NCI-H524 (cell line): ENCODE data around the gene ACBD7.
A peak's percentile ranks its signal among the peaks of the same experiment; 100 is the strongest.

ENCODE experiments used
- DNase-seq, 2 experiments: peaks; one replicate each; lab custom pipeline; 2025; lab: John Stamatoyannopoulos, UW

The ACBD7 gene

DNA sequence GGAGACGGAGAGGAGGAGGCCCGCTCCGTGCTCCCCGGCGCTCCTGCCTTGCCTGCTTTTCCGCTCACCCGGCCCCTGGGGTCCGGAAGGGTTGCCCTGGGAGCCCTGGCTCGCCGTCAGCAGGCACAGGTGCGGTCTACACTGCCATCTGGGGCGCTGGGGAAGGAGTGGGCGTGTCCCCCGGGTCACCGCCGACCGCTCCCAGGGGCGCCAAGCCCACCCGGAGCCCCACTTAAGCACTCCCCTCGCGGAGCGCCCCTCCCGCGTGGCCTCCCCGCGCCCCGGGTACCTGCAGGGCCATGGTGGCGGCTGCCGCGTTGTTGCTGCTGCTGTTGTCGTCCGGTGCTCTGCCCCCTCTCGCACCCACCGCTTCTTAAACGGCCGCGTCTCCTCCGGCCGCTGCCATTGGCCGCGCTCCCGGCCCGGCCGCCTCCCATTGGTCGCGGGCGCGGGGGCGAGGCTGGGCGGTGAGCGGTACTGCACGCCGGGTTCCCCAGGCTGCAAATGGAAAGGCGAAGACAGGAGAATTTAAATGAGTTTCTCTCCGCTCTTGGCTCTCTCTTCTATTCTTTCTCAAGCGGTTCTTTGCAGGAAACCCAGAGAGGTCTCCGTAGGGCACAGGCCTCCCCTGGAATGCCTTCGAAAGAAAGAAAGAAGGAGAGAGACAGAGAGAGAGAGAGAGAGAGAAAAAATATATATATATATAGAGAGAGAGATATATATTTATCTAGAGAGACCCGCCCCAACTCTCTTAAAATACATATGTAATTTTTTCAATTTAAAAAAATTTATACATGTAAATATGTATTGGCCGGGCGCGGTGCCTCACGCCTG is at the start of gene ACBD7:
TSS of gene ACBD7 (minus strand) at position 349 of the 834 bp plus-strand sequence. CDS start at position 301, 48 bp downstream.
- DNase-seq = peak; percentile 41 to 69

DNA sequence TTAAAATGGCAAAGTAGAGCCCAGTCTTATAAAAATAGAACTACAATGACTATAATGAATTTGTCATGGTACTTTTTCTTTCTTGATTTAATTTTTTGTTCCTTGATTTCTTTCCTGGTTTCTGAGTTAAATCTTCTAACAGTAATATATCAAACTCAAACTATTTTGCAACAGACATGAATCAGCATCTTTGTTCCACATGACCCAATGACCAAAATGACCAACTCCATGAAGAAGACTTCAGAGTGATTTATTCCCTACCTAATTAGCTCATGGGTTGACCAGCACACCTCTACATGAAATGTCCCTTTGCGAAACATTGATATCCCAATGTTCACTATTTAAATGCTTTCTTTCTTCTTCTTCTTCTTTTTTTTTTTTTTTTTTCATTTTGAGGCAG is 49.1 kb upstream of the ACBD7 start:
- no peak for DNase-seq

DNA sequence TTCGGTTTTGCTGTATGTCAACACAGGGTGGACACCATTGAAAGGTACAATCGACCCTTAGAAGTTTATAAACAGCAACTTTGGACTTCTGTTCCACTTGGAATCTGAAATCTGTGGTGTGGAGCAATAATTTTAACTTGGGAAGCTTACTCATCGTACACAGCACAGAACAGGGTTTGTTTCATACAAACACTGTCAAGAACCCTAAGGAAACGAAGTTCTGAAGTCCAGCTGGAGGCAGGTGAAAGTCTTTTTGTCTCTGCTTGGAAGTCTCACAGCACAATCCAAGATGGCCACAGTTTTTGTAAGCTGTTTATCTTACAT is 48.4 kb upstream of the ACBD7 start:
- no peak for DNase-seq

DNA sequence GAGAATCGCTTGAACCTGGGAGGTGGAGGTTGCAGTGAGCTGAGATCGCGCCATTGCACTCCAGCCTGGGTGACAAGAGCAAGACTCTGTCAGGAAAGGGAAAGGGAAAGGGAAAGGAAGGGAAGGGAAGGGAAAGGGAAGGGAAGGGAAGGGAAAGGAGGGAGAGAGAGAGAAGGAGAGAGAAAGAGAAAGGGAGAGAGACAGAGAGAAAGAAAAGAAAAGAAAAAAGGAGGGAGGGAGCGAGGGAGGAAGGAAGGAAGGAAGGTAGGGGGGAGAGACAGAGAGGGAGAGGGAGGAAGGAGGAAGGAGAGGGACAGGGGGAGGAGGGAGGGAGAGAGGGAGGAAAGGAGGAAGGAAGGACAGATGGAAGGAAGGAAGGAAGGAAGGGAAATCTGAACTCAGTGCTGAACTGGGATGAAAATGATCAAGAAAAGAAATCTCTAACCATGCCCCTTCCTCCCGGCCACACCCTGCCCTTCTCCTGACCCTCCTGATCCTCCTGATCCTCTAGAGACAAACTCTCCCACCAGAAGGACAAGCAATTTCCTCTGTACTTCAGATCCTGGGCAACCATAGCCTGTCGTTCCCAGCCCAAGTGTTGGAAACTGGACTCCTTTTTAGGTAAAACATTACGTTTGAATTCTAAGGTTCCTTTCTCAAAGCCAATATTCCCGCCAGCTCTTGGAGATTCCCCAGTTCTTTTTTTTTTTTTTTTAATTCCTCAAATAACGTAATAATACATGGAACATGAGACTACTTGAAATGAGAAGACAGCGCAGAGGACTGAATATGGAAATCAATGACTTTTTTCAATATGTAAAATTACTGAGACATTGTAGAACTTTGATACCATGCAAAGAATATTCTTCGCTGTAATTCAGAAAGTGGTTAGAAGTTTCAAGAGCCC is 47.8 kb upstream of the ACBD7 start:
- DNase-seq = no peak

DNA sequence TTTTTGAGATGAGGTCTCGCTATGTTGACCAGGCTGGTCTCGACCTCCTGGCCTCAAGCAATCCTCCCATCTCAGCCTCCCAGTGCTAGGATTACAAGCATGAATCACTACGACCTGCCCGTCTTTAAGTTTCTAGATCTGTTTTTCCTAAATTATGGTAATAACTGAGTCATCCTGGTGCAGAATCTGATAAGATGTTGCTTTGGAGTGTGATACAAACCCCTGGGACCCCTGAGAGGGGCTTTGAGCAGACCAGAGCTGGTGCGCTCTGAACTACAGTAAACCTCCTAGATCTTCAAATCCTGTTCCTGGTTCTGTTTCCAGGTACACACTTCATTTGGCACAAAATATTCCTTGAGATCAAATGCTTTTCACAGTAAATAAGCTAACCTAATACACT is 42.8 kb upstream of the ACBD7 start:
- no peak for DNase-seq

DNA sequence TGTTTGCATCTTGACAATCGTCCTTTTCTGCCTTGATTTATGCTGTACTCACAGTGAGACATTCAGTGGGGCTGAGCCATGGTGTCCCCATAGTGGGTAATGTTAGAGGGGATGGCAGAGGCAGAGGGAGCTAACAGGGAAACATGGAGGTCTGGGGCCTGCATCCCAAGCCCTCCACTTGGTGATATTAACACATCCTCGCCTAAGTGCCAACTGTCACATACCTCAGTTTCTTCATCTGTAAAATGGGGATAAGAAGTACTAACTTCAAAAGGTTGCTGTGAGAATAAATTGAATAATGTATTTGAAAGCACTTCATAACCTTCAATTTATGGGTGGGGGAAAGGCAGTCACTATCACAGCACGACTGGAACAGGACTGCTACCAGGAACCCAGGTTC is 36.3 kb upstream of the ACBD7 start:
- no peak for DNase-seq

DNA sequence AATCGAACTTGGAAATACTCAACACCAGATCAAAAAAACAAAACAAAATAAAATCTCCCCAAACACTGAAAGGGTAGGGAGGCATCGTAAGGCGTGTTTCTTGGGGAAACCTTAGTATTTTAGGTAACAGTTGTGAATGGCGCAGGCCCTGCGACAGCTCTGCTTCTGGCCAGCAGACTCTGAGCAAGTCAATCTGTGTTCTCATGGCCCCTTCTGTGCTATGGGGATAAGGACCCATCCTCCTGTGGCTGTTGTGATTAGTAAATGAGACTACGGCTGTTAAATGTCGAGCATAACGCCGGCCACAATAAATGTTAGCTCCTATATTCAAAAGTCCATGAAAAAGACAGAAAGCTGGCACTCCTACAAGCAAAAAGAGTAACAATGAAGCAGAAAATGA is 35.6 kb upstream of the ACBD7 start:
- no peak for DNase-seq

DNA sequence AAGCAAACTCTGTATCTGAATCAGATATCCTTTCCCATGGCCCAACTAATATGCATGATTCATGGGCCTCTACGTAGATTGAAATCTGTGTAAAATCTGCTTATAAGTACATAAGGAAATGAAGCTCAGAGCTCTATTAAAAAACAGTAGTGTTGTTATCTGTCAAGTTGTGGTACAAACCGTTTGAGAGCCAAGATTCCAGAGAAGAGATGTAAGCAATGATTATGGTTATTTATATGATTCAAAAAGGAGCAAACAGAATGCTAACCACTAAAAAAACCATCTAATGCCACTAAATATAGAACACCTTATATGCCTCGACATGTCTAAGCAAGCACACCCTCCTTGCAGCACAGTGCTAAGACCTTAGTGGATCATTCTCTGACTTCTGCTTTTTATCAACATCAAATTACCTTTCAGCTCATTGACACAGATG is 35.2 kb upstream of the ACBD7 start:
- no peak for DNase-seq

DNA sequence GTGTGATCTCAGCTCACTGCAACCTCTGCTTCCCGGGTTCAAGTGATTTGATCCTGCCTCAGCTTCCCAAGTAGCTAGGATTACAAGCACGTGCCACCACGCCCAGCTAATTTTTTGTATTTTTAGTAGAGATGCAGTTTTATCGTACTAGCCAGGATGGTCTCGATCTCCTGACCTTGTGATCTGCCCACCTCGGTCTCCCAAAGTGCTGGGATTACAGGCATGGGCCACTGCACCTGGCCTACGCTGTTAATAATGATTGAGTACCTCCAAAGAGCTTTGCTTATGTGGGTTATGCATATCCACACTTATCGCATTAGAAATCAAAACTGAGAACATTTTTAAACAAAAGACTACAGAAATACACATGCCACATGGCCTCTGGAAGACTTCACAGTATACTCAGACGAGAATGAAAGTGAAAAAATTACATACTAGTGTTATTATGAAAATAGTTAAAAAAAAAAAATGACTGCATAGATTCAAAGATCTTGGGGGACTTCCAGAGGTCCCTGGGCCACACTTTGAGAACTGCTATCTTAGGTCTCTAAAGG is 34.0 kb upstream of the ACBD7 start:
- DNase-seq = no peak

DNA sequence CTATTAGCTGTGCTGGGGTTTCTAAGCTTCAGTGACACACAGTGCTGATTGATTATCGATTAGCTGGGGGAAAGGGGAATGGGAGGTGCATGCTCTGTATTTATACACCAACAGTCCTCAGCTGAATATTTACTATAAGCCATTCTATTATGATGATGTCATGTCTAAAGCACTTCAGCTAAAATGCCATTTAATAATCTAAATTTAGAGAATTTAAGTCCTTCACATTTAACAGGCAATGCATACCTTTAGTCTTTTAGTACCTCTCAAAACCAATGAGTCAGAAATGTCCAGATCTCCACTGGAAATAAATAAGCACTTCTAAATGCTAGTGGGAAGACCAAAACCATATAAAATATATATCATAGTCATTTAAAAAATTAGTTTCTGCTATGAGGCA is 33.1 kb upstream of the ACBD7 start:
- DNase-seq = no peak

DNA sequence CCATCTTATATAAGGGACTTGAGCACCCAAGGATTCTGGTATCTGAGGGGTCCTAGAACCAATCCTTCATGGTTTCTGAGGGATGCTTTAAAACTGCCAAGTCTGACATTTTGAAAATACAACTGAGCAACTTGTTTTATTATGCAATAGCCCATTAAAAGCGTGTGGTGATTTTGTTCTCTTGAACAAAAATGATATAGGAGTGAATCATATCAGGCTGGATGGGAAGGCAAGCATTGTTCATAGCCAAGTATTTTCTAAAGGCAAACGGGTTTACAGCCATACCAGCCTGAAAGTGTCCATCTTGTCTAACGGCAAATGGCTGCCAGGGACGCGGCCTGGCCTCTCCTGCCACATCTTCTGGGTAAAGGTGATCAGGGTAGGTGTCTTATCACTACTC is 31.9 kb upstream of the ACBD7 start:
- no peak for DNase-seq

DNA sequence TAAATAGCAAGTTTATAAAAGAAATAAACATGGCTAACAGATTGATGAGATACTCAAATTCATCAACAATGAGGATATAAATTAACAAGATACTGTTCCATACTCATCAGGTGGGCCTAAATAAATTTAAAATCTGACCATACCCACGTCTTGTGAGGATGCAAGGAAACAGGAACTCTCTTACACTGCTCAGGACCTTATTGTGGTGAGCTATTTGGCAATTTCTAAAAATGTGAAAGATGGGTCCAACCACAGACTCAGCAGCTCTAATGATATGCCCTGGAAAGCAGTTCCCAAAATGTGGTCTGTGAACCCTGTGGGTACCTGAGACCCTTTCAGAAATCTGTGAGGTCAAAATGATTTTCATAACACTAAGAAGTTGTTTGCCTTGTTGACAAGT is 30.0 kb upstream of the ACBD7 start:
- no peak for DNase-seq

DNA sequence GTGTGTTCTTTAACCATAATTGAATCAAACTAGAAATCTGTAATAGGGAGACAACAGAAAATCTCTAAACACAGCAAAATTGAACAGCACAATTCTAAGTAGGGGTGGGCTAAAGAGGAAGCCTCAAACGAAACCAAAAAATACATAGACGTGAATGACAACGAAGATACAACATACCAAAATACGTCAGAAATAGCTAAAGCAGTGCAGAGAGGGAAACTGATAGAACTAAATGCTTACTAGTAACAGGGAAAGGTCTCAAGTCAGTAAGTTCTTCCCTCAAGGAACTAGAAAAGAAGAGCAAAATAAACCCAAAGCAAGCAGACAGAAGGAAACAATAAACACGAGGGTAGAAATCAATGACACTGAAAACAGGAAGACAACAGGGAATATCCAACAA is 27.6 kb upstream of the ACBD7 start:
- no peak for DNase-seq

DNA sequence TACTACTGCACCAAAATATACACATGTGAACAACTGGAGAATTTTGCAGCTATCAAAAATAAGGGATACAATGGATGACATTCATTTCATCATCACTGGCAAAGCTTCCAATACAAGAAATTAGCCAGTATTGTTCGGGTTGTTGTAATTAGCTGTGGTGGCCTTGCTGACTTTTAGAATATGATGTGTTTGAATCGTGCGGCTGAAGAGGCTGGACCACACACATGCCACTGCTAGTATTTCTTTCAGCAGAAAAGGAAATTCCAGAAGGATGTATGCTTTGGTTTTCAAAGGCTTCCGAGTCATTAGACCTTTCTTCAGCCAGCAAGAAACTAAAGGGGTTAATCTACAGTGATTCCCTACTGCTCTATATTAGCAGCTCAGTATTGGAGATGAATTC is 25.2 kb upstream of the ACBD7 start:
- no peak for DNase-seq

DNA sequence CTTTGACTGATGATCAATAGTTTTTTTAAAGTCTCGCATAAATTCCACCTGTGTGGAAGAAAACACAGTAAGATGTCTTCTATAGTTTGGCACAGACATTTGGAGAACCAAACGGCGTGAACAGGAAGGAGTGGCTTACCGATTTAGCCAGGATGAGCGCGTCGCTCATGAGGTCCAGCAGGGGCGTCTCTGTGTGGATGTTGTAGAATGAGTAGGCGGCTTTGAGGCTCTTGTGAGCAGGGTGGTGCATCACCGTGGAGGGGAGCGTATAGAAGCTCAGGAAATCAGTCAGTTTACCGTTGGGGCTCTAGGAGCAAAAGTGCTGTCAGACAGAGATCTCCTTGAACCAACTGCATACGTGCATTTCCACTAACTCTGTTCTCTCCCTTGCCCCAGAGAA is 24.1 kb upstream of the ACBD7 start:
- DNase-seq = no peak

DNA sequence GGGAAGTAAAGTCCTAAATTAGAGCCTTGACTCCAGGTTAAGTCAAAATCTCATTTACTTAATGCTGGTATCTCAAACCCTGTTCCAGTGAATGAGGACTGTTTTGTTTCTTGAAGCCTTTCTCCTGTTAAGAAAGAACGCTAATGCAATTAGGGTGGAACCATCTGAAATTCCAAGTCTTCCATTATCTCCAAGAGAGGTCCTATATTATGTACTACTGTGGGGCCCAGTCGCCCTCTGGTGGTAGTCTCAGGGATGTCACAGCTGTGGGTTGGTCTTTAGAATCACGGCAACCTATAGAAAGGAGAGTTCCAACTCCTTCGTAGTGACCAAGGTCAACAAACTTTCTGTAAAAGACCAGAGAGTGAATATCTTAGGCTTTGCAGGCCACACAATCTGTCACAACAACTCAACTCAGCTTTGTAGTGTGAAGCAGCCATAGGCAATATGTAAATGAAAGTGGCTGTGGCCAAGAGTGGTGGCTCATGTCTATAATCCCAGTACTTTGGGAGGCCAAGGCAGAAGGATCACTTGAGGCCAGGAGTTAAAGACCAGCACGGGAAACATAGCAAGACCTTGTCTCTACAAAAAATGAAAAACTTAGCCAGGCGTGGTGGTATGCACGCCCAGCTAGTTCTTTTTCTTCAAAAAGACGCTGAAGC is 17.9 kb upstream of the ACBD7 start:
- DNase-seq = peak; percentile 24 to 45

DNA sequence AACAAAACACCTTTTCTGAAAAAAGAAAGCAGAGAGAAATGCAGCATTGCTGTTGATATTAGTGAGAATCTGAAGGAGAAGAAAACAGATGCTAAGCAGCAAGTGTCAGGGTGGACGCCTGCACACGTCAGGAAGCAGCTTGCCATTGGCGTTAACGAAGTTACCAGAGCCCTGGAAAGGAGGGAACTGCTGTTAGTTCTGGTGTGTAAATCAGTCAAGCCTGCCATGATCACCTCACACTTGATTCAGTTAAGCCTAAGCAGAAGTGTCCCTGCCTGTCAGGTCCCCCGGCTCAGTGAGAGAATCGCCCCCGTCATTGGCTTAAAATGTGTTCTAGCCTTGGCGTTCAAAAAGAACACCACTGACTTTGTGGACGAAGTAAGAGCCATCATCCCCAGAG is 14.9 kb upstream of the ACBD7 start:
- DNase-seq = no peak

DNA sequence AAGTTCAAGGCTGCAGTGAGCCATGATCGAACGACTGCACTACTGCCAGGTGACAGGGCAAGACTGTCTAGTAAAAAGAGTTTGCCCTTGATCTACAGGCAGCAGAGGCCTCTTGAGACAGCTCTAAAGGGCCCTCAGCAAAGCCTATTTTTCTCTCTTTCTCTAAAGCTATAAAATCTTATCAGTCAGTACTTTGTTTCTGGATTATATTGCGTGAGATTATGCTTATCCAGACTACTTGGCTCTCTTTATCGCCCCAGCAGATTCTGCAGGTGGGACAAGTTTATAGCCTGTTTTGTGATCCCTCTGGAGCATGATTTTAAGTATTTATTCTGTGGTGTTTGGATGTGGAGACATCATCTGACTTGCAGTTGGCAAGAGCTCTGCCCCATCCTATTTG is 11.3 kb upstream of the ACBD7 start:
- DNase-seq = no peak

DNA sequence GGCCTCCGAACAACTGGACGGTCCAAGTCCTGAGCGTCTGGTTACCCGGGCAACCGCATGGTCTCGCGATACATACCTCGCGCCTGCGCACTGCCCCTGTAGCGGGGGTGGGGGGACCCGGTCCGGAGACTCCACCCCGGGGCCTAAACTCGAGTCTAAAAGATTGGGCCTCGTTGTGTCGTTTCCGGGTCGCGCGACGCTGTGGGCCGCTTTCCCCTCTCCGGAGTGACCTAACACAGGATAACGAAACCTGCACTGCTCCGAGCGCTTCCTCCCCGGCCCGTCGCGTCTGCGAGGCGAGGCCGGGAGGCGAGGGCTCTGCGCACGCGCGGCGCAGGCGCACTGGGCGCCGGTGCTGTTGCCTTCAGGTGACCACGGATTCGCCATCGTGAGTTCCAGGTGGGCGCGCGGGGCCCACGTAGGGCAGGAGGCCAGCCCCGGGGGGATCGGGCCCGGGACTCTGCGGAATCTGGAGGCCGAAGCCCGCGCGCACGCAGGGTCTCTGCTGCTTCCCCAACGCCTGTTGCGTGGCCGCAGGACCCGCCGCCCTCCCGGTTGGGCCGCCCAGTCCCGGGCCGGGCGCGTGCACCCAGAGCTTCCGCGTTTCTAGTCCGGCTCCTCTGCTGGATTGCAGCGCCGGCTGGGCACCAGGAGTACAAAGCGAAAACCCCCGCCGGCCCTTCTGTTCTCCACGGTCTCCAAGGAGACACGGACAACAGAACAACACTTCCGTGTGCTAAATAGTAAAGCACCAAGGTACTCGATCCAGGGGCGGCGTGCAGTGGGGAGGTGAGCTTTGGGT is 8.6 kb upstream of the ACBD7 start, which contains the start of gene RPP38:
TSS of gene RPP38 (plus strand) at position 345 of the 802 bp plus-strand sequence. CDS start 5,960 bp downstream, outside the sequence.
- peak; percentile 52 to 74 for DNase-seq

DNA sequence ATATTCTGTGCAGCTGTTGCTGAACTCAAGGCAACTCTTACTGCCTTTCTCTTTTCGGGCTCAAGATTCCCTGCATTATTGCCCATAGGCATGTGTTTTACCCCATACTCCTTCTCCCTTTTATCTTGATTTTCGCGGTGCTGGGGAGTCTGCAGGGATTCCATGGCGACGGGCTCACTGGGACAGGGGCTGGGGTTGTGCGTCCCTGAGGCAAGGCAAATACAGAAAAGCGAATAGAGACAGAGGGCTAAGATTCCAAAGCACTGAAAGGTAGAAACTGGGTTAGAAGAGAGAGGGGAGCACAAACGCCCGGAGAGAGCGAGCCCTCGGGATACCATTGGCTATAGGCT is 8.1 kb upstream of the ACBD7 start:
- no peak for DNase-seq

DNA sequence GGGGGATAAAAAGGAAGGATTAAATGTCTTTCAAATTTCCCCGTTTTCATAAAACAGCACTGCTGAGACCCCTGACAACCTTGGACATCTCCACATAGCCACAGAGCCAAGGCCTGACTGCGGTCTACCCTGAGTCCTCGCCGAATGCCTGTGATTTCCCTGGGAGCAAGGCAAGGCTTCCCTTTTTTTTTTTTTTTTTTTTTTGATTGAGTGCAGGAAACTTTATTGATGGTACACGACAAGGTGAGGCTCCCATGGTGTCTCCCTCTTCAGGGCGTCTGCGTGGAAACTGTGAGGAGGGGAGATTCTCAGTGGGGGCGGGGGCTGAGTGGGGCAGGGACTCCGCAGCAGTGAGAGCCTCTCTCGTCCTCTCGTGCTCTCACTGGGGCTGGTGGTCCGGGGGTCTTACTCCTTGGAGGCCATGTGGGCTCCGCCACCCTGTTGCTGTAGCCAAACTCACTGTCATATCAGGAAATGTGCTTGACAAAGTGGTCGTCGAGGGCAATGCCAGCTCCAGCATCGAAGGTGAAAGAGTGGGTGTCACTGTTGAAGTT is 4.4 kb upstream of the ACBD7 start:
- DNase-seq = no peak
